ENCODE measurements around the gene MFGE8.

DNA sequence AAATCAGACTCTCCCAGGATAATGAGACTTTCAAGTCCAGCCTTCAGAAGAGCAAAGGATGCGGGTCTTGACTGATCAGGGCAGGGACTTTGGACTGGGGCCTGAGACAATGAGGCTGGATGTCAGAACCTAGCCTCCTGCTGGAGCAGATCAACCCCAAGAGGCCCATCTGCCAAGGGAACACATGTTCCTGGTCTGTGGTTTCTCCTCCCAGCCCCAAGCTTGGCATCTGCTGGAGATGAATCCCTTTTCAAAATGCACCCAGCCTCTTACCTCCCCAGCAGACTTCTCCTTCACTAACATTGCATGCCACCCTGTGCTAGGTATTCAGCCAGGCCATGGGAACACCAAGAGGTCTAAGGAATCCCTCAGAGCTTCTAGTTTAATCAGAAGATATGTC, 43.7 kb upstream of the MFGE8 start:
- TF ChIP-seq, protein P1, sequence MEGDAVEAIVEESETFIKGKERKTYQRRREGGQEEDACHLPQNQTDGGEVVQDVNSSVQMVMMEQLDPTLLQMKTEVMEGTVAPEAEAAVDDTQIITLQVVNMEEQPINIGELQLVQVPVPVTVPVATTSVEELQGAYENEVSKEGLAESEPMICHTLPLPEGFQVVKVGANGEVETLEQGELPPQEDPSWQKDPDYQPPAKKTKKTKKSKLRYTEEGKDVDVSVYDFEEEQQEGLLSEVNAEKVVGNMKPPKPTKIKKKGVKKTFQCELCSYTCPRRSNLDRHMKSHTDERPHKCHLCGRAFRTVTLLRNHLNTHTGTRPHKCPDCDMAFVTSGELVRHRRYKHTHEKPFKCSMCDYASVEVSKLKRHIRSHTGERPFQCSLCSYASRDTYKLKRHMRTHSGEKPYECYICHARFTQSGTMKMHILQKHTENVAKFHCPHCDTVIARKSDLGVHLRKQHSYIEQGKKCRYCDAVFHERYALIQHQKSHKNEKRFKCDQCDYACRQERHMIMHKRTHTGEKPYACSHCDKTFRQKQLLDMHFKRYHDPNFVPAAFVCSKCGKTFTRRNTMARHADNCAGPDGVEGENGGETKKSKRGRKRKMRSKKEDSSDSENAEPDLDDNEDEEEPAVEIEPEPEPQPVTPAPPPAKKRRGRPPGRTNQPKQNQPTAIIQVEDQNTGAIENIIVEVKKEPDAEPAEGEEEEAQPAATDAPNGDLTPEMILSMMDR (conservative IDR thresholded peaks at IDR 0.05; ENCODE audit: low read depth, low read length): no peak
- TF ChIP-seq EZH2 (IDR thresholded peaks at IDR 0.05; ENCODE audit: borderline replicate concordance, low read depth, low read length, poor library complexity, severe bottlenecking): no peak

Data from A673 (cell line).